GM21381 (cell line): ENCODE data around the gene NDUFS7.
A peak's percentile ranks its signal among the peaks of the same experiment; 100 is the strongest.

ENCODE experiments used
- ATAC-seq: cut with Tn5 transposase; IDR thresholded peaks from one replicate; pipeline ENCODE4 v1.9.1; 2021; ENCODE audit warnings: mild to moderate bottlenecking, moderate library complexity; ENCODE audit not compliant: unreplicated experiment

Gene NDUFS7

DNA sequence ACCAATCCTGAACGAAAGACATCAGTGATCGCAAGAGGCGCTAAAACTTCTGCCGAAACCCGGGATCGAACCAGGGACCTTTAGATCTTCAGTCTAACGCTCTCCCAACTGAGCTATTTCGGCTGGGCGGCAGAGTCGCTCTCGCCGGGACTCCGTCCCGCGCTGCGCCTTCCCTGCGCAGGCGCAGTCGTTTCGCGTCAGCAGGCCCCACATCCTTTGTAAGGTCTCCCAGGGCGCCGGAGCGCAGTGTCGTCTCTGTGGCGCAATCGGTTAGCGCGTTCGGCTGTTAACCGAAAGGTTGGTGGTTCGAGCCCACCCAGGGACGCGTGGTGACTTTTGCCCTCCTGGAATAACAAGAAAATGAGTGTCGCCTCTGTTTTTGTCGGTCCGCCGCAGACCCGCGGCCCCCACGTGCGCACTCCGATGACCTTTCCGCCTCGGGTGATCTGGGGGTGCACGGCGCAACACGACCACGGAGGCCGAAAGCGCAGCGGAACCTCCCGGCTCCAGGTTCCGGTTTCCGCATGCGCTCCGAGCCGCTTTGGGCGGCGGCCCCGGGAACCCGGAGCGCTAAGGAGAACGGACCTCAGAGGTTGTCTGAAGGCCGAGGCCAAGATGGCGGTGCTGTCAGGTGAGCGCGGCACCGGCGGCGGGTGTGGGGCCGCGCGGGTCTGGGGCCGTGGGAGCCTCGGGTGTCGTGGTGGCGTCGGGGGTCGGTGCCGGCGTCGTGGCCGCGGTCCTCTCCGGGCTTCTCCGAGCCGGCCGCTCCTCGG is at the start of gene NDUFS7:
Gene NDUFS7, plus strand, starts transcription at position 596 of the 773 bp plus-strand sequence. Its CDS starts 20 bp downstream, at position 616.
- peak; percentile 72 for ATAC-seq

- no peak for ATAC-seq
These were observed 47.5 kb upstream of the NDUFS7 start for GRCh38 chr19:1336079-1336684.

GRCh38 chr19:1340681-1341469 is 42.8 kb upstream of the NDUFS7 start:
- ATAC-seq: no peak

GRCh38 chr19:1343041-1343440 is 40.7 kb upstream of the NDUFS7 start:
- no peak for ATAC-seq

DNA sequence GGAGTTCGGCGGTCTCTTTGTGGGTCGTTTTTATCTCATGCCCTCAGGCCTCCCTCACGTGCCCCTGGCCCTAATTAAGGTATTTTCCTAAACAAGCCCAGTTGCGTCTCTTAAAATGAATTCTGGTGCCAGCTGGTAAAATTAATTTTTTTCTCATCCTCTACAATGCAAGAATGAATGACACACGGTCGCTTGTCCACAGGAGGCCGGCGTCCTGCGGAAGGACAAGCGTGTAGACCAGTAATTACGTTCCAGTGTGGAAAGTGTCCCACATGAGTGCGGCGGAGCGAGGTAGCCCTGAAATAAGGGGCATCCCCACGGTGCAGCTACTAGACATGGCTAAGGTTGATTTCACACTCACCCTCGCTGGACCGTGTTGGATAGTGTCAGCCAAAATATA is 34.5 kb upstream of the NDUFS7 start:
- no peak for ATAC-seq

GRCh38 chr19:1350867-1351266 is 32.8 kb upstream of the NDUFS7 start:
- no peak for ATAC-seq

DNA sequence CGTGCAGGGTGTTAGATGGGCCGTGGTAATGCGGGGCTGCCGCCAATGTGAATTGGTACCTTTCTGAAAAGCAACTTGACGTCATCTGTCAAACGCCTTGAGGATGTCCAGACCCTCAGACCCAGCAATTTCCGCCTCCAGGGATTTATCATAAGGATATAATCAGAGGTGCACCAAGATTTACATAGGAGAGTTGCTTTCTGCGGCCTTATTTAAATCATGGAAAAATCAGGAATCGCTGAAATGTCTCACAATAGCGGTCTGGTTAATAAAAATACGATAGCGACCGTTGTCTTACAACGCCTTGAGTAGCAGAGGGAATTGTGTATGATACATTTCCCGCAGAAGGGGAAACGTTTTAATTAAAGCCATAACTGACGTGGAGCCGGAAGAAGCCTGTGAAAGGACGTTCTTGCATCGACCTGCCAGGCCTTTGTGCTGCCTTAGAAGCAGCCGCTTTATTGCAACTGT is 32.3 kb upstream of the NDUFS7 start:
- no peak for ATAC-seq

DNA sequence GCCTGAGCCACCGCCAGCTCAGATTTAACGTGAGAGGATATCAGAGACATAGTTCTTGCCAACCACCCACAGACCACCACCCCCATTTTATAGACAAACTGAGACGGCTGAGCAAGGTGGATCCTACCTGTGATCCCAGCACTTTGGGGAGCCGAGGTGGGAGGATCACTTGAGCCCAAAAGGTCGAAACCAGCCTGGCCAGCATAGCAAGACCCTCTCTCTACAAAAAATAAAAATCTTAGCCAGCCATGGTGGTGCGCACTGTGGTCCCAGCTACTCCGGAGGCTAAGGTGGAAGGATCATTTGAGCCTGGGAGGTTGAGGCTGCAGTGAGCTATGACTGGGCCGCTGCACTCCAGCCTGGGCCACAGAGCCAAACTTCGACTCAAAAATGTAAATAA is 30.6 kb upstream of the NDUFS7 start:
- ATAC-seq: no peak

GRCh38 chr19:1354970-1355567 is 28.6 kb upstream of the NDUFS7 start:
- no peak for ATAC-seq

GRCh38 chr19:1355568-1356507 is 27.9 kb upstream of the NDUFS7 start:
- ATAC-seq: no peak

GRCh38 chr19:1356508-1356865 is 27.2 kb upstream of the NDUFS7 start:
- ATAC-seq: no peak

DNA sequence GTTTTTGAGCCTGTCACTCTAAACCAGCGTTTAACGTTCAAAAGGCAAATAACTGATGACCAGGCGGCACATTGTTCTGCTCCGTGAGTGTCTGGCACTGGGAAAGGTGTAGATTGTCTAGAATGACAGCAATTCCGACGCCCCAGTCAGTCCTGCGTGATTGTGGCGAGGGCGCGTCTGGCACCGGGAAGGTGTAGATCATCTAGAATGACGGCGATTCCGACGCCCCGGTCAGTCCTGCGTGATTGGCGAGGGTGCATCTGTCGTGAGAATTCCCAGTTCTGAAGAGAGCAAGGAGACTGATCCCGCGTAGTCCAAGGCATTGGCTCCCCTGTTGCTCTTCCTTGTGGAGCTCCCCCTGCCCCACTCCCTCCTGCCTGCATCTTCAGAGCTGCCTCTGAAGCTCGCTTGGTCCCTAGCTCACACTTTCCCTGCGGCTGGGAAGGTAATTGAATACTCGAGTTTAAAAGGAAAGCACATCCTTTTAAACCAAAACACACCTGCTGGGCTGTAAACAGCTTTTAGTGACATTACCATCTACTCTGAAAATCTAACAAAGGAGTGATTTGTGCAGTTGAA is 26.1 kb upstream of the NDUFS7 start:
- ATAC-seq: no peak

DNA sequence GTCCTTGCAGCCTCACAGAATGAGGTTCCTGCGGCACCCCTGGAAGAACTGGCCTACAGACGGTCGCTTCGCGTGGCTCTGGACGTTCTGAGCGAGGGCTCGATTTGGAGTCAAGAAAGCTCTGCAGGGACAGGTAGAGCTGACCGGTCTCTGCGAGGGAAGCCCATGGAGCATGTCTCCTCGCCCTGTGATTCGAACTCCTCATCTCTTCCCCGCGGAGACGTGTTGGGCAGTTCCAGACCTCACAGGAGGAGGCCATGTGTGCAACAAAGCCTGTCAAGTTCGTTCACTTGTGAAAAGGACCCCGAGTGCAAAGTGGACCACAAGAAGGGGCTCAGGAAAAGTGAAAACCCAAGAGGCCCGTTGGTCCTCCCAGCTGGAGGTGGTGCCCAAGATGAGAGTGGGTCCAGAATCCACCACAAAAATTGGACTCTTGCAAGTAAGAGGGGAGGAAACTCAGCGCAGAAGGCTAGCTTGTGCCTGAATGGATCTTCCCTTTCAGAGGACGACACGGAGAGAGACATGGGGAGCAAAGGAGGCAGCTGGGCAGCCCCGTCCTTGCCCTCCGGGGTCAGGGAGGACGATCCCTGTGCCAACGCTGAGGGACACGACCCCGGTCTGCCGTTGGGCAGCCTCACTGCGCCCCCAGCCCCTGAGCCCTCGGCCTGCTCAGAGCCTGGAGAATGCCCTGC is 23.4 kb upstream of the NDUFS7 start:
- ATAC-seq: no peak

DNA sequence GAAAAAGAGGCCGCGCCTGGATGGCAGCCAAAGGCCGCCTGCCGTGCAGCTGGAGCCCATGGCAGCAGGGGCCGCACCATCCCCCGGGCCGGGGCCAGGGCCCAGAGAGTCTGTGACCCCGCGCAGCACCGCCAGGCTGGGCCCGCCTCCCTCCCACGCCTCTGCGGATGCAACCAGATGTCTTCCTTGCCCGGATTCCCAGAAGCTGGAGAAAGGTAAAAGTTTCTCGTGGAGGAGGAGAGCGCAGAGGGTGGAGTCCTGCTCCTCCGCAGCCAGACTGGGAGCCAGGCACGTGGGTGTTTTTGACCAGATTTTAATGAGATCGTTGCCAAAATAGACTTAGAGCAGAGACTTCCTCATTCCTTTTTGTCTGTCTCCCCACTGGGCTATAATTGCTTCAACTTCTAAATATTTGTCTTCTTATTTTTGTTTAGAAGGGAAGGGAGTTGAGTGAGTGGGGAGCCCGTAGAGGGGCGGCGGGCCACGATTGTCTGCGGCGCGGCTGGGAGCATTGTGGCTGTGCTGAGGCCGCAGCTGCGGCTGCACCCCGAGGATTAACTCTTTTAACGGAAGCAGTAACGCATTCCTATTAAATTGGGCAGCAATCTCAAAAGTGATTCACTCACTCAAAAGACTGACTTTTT is 22.8 kb upstream of the NDUFS7 start:
- no peak for ATAC-seq

- ATAC-seq: no peak
These were observed 21.9 kb upstream of the NDUFS7 start for GRCh38 chr19:1361601-1362386.

DNA sequence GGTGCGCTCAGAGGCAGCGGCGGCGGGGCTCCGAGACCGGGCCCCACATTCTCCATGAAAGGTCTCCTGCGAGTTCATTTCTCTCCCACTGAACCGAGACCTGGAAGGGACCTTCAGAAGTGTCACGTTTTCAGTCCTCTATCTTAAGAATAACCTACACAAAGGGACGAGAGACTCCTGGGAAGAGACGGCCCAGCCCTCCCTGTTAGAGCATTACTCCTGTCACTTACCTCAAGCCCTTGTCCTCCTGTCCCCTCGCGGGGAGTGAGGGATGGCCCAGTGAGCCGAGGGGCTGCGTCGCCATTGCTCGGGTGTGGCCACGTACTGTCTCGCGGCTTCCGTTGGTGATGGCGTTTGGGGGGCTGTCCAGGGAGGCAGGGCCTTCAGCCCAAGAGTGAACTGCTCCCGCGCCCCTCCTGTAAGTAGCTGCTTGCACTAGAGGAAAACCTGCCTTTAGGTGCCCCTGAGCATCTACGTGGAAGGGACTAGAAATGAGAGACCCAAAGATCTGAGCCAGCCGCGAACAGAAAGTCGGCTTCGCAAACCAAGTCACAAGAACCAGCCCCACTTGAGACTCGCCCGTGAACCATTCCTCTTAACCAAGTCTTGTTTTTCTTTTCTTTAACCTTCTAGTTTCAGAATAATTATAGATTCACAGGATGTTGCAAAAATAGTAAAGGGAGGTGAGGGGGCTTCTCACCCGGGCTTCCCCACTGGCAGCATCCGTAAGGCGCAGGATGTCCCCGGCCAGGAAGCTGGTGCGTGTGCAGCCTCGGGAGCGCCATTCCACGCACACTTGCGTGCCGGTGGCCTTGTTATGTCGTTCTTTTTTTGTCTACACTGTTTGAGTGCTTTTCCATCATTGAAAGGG is 21.1 kb upstream of the NDUFS7 start:
- ATAC-seq: no peak

GRCh38 chr19:1363599-1363998 is 20.1 kb upstream of the NDUFS7 start:
- no peak for ATAC-seq
